ENCODE results near the gene FAM117A.
A peak's percentile ranks its signal among the peaks of the same experiment; 100 is the strongest.
"Not testable (repeated sequence)": the region's sequence is repeated elsewhere in the genome, so short reads cannot be mapped to it uniquely, and the experiment has no call there.

The FAM117A gene

GRCh38 chr17:49762151-49762941 is 1.6 kb downstream of the FAM117A start:
- DNase-seq = no peak

GRCh38 chr17:49760932-49761558 is 2.9 kb downstream of the FAM117A start:
- no peak for DNase-seq

DNA sequence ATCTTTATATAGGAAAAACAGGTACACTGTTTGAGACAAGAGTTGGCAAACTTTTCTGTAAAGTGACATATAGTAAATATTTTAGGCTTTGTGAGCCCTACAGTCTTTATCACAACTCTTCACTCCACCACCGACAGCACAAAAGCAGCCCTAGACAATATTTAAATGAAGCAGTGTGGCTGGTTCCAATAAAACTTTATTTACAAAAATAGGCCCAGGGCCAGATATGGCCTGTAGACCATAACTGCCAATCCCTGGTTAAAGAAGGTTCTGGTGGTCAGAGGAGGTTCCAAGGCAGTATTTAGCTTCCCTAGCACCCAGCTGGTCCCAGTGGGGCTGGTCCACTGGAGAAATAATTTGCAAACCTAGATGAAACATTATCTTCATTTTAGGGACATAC is 3.6 kb downstream of the FAM117A start:
- DNase-seq = no peak

DNA sequence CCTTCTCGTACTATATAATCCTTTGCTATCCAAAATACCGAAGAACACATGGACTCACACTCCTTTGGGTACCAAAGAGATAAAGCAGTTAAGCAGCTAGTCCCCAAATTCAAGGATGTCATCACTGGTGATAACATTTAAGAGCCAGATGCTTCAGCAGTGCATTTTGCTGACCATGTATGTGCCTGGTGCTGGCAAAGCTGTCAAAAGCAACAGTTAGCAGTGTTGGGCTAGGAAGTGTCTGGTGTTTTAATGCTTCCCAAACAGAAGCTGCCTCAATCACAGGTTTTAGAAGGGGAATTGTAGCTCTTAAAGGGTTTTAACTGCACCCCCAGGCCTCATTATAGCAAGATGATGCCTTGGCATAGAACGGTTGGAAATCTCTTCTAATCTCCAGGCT is 4.7 kb downstream of the FAM117A start:
- no peak for DNase-seq

- DNase-seq = not testable (repeated sequence)
Observed at GRCh38 chr17:49758464-49759010, 5.4 kb downstream of the FAM117A start.

- DNase-seq = no peak
Observed at GRCh38 chr17:49757151-49757777, 6.7 kb downstream of the FAM117A start.

DNA sequence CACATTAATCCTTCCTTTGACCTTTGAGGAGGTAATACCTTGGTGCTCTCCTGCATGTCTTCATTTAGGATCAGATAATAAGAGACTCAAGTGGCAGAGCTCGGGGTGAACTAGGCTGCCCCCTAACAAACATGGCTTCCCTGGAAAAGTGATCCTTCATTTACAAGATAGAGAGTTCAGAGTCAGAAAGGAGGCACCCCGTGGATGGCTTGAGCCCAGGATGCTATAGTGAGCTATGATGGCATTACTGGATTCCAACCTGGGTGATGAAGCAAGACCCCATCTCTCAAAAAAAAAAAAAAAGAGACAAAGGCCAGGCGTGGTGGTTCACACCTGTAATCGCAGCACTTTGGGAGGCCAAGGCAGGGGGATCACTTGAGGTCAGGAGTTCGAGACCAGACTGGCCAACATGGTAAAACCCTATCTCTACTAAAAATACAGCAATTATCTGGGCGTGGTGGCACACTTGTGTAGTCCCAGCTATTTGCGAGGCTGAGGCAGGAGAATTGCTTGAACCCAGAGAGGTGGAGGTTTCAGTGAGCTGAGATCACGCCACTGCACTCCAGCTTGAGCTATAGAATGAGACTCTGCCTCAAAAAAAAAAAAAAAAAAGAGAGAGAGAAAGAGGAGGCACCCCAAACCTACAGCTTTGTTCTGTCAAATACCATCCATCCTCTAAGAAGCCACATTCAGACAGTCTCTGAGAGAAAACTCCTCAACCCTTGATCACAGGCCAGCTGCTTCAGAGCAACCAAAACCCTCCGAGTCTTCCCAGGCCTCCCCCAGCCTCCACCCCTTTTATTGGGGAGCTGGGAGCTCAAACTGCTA is 7.4 kb downstream of the FAM117A start:
- no peak for DNase-seq

GRCh38 chr17:49755663-49756283 is 8.2 kb downstream of the FAM117A start:
- DNase-seq = peak; percentile 49

GRCh38 chr17:49753959-49754391 is 10.0 kb downstream of the FAM117A start:
- no peak for DNase-seq

DNA sequence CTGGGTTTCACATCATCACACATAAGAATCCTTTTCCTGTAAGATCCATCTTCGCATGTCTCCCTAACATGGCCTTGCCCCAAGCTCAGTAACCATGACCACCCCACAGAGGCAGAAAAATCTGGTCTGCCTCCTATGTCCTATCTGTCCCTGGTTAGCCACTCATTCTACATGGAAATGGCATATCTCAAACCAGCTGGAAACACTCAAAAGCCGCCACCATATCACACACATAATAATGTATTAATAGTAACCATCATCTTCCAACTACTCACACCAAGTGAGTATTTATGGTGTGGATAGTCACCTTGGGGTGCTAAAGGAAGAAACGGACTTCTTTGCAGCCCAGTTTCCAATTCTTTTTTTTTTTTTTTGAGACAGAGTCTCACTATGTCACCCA is 11.4 kb downstream of the FAM117A start:
- DNase-seq = no peak

GRCh38 chr17:49749730-49750129 is 14.2 kb downstream of the FAM117A start:
- no peak for DNase-seq

DNA sequence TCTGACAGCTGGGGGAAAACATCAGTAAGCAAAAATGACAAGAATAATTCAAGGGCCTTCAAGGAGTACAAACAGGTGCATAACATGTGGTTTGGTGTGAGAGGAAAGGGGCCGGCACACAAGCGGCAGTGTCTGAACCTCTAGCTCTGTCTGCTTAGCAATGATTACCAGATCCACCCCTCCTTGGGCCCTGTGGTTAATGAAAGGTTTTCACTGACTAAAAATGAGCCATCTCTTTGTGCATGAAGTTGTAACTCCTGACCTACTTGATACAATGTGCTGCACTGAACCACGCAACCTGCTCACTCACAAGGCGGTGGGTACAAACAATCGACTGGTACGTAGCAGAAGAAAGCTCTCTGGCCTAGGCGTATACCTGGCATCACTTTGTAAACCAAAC is 15.1 kb downstream of the FAM117A start:
- DNase-seq = peak; percentile 21

DNA sequence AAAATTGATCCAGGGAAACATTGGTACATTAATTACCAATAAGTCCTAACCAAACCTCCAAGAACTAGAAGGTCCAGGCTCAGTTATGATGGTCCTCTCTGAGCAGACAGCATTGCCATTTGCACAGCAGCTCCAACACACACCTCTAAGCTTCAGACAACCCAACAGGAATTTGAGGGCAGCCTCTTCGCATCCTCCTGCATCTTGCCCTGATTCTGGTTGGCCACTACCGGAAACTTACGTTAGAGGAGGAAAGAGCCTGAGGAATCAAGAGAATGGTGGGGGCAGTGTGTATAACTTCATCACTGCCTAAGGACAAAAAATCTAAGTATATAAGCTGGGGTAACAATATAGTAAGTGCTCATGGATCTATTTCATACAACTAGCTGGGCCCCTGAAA is 15.7 kb downstream of the FAM117A start:
- no peak for DNase-seq

DNA sequence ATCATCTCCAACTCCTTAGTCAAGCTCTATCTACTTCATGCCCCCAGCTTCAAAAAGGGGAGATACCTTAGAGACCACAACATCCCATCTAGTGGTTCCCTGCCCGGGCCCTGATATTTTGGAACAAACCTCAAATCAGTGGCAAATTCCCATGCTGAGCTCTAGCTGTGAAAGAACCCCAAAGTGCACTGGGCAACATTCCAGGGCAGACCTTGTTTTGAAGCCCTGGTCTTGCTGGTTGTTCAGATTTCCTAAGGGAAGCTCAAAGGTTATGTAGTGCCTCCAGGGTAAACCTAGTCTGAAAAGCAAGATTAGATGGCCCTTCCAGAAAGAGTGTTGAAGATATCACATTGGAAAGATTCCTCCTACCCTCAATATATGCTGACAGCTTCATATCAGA is 16.3 kb downstream of the FAM117A start:
- DNase-seq = no peak

- DNase-seq = no peak
Observed at GRCh38 chr17:49746791-49747490, 17.0 kb downstream of the FAM117A start.

- no peak for DNase-seq
Observed at GRCh38 chr17:49745175-49746139, 18.5 kb downstream of the FAM117A start.

GRCh38 chr17:49742166-49742638 is 21.7 kb downstream of the FAM117A start:
- no peak for DNase-seq

DNA sequence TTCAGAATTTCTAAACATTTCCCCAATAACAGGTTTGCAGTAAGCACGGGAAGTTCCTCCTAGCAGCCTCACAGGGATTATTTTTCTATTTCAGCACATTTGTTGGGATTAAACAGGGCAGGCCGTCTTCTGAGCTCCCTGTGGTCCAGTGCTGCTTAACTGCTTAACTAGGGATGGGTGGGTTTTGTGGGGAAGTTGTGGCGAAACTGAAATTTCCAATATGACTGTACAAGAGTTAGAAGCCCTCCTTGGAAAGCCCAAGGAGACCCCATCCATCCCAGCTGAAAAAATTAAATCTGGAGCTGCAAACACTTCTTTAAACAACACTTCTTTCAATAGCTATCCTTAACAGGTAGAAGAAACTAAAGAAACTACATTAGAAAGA is 22.2 kb downstream of the FAM117A start:
- DNase-seq = no peak

DNA sequence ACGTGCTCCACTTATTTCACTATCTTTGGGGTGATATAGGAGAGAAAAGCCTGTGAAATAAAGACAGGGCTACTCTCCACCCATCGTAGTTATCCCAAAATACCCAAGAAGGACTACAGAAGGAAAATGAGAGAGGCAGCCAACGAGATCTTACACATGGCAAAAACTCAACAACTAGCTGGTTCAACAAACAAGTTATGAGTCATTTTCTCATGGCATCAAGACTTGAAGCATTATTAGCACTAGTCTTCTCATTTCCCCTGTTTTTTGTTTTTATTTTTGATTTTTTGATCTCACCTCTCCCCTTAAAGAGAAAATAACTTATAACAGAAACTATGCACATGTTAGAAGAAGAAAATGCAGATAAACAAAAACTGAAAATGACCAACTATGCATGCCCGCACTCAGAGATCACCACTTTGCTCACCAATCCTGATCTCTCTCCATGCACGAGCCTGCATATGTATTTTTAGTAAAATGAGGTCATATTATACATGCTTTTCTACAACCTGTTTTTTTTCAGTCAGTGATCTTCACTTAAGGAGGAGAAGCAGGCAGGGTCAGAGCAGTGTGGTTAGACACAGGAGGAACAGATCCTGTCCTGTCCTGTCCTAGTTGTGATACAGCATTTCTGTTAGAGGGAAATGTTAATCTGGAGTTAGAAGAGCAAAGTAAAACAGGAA is 22.8 kb downstream of the FAM117A start:
- no peak for DNase-seq
